HS-5 (cell line): ENCODE data around the gene PNPLA5.

Source experiments
- DNase-seq: peaks from one replicate; pipeline ENCODE4 v3.0.0-alpha.2; 2012; ENCODE audit warnings: low read depth

PNPLA5 gene

DNA sequence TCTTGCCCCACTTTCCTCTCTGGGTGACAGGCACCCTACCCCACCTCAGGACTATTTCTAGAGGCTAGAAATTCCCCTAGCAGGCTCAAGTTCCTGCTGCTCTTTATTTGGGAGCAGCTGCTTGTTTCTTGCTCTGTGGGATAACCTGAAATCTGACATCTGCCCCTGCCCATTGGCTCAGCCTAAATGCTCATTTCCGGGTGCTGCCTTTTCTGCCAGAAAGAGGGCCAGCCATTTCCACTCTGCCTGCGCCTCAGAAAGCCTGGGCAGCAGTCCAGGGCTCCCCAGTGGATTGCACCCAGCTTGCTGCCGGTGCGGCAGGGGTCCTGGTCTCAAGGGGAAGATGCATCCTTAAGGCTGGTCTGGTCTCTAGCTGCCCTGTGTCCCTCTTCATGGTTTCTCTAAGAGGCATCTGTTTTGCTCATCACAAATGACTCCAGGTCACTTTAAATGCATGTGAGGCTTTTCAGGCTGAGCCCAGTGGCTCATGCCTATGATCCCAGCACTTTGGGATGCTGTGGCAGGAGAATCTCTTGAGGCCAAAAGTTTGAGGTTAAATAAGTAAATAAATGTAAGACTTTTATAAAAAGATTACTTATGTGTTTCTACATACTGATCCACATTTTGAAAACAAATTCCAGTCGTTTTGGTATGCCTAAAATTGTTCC lies 10.3 kb upstream of the PNPLA5 start:
- DNase-seq, result peak; percentile 58

DNA sequence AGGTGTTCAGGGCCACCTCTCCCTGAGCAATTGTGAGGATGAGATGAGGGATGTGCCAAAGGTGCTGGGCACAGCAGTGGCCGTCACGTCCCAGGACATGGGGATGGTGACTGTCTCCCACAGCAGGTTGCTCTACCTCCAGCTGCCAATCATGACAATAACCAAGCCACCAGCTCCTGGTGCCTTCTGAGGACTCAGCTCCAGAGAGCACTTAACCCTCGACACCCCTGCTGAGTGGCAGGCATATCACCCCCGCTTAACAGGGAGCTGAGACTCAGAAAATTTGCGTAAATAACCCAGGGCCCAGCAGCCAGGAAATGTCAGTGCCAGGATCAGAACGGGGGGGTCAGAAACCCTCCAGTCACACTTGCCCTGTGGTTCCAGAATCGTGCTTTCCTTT lies 8.4 kb upstream of the PNPLA5 start:
- DNase-seq, result no peak

DNA sequence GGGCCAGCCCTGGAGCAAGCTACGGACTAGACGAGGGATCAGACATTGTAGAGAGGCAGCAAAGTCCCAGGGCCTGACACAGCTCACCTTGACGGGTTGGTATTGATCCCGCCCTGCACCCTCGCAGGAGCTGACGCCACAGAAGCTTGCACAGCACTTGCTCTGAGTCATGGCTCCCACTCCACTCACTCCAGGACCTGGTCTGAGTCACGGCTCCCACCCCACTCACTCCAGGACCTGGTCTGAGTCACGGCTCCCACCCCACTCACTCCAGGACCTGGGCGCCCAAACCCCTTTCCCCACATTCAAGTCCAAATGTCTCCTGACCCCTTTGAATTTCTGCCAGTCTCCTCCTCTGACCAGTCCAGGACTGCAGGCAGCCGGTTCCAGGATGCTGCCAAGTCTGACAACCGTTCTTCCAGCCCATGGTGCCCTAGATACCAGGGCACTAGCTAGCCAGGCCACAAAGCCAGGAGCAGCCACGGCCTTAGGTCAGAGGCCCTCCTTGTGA lies 6.0 kb upstream of the PNPLA5 start:
- DNase-seq, result no peak

- no peak for DNase-seq
These were observed 4.3 kb upstream of the PNPLA5 start for GRCh38 chr22:43895986-43896645.

DNA sequence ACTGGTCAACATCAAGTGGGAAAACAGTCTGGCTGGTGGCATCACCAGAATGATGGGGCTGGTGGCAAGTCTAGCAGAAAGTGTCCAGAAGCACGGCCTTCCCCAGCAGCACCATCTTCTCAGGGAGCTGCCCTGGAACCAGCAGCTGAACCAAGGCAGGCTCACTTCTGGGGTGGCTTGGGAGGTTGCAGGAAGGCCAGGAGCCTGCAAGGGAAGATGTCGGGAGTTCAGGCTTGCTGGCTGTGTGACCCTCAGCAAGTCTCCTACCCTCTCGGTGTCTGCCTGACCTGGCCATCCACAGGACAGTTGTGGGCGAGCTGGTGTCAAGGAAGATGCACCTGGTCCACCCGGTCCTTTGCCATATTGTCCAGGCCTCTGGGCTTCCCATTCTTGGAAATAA lies 2.3 kb upstream of the PNPLA5 start:
- no peak for DNase-seq

DNA sequence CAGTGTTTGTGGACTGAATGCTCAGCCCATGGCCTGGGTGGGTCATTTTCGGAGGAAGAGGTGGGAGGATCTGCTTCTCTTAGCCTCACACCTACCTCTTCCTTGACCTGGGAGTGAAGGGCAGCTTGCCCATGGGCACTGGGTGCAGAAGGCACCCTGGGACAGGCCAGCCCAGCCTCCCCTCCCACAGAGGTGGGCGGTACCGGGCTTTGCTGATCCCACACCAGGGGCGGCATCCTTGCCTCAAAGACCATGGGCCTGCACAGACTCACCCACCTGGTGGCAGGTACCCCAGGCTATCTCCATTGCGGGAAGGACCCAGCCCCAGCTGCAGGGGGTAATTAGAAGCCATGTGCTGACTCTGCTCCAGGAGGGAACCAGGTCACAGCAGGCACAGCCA lies 1.5 kb upstream of the PNPLA5 start:
- no peak for DNase-seq

GRCh38 chr22:43892183-43892894 lies 526 bp upstream of the PNPLA5 start:
- no peak for DNase-seq

- DNase-seq, result no peak
These were observed 897 bp downstream of the PNPLA5 start for GRCh38 chr22:43890901-43891331.

- DNase-seq, result no peak
These were observed 2.0 kb downstream of the PNPLA5 start for GRCh38 chr22:43889860-43890253.

DNA sequence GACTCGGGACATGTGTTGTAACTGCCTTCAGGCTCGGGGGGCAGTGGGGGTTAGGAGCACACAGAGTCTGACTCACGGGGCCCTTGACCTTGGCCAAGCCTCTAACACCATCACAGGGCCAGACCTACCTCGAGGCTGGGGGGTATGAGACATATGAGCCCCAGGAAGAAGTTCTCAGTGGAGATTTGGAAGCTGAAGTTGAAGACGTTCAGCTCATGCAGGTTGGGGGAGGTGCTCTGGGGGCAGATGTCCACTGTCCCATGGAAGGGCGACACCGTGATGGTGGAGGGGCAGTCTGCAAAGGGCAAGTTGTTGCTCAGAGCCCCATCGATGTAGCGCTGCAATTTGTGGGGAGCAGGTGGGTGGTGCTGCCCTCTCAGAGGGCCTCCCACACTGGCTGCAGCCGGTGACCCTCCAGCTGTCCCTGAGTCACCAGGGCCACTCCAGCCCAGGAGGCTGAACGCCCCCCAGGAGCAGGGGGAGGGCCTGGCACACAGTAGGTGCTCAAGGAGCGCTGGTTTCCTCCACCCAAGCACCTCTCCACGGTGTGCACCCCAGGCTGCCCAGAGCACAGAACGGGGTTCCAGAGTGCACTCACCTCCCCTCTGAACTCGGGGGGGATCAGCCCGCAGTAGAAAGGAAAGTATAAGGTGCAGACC lies 2.5 kb downstream of the PNPLA5 start:
- no peak for DNase-seq

- no peak for DNase-seq
These were observed 3.1 kb downstream of the PNPLA5 start for GRCh38 chr22:43888740-43889139.

DNA sequence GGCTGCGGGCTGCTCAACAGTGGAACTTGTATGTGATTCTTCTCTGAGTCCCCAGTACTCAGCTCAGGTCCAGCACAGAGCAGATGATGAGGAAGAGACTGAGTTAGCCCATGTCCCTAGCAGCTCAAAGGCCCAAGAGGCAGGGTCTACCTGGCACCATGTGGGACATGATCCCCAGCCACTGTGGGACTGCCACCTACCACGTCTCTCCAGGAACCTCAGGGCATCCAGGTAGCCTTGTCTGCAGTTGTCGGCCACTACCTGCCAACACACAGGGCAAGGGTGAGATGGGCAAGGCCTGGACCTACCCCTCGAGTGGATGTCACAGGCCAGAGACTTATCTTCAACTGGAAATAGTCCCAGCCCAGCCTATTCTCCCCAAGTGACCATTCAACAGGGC lies 4.4 kb downstream of the PNPLA5 start:
- no peak for DNase-seq

GRCh38 chr22:43886231-43886630 lies 5.6 kb downstream of the PNPLA5 start:
- no peak for DNase-seq

GRCh38 chr22:43885786-43886185 lies 6.0 kb downstream of the PNPLA5 start:
- no peak for DNase-seq

- DNase-seq, result no peak
These were observed 6.5 kb downstream of the PNPLA5 start for GRCh38 chr22:43885319-43885671.

DNA sequence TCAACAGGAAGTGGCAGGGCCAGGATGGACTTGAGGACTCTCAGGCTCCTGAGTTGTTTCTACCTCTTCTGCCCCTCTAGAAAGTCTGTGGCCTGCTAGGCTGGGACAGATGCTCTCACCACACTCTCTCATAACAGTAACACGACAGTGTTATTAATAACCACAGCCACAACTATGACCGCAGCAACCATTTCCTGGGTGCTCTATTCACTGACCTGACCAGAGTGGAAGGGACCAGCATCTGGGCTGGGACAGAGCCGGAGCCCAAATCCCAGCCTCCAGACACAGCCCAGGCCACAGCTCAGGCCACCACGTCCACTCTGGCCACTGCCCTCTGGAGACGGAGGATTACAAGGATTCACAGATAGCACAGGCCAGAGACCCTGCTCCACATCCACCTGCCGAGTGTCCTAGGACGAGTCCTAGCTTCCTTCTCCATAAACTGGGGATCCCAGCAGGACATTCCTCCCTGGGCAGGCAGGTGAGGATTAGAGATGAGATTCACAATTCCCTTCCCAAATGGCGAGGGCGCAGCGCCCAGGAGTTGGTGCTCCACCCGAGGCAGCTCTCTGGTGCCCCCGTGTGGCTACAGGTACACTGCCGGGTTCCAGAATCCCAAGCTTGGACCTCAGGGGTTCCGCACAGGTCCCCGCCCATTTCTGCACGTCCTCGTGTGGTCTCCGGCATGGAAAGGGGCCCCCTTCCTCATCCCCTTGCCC lies 7.1 kb downstream of the PNPLA5 start:
- DNase-seq, result no peak

- no peak for DNase-seq
These were observed 7.9 kb downstream of the PNPLA5 start for GRCh38 chr22:43883719-43884415.

- DNase-seq, result no peak
These were observed 8.7 kb downstream of the PNPLA5 start for GRCh38 chr22:43883012-43883661.

DNA sequence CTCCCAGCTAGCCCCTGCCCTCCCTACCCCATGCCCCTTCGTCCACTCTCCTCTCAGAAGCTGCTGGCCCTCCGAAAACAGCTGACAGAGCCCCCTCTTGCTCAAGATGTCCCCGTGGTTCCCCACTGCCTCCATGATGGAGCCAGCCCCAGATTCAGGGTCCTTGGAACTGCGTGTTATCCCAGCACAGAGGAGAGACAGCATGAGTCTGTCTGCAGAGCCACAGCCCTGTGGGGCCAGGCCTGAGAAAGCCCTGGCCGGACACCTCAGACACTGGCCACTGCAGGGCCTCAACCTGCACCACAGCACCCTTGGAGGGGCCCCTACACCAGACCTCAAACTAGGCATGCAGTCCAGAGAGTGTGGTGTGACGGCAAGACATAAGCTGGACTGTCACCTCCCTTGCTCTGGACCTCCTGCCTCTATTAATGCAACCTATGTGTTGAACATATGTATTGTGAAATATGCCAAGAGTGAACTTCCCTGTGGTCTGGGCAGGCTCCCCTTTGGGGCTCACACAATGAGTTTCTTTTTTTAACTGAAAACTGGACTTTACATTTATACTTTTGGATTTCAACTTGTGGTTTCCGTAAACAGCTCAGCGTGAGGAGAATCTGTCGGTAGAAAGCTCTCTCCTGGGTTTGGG lies 9.6 kb downstream of the PNPLA5 start:
- DNase-seq, result no peak
